Limb (tissue), 2 donors: ENCODE data around the gene KLK14.

Experiments
- DNase-seq, 2 donors: peaks; one replicate each; pipeline ENCODE4 v3.0.0-alpha.2; 2016; ENCODE audit errors: extremely low spot score in 2 of 2

Gene KLK14

GRCh38 chr19:51086153-51086850 lies 3.6 kb upstream of the KLK14 start:
- DNase-seq = no peak

- no peak for DNase-seq
Measured at GRCh38 chr19:51084505-51084904, 1.8 kb upstream of the KLK14 start.

- DNase-seq = no peak
Measured at GRCh38 chr19:51083783-51084182, 1.1 kb upstream of the KLK14 start.

- DNase-seq = no peak
Measured at GRCh38 chr19:51083181-51083580, 494 bp upstream of the KLK14 start.

GRCh38 chr19:51081476-51081875 lies 1.2 kb downstream of the KLK14 start:
- DNase-seq = no peak

- no peak for DNase-seq
Measured at GRCh38 chr19:51079481-51080110, 3.1 kb downstream of the KLK14 start.

GRCh38 chr19:51078731-51079130 lies 4.0 kb downstream of the KLK14 start:
- no peak for DNase-seq

- no peak for DNase-seq
Measured at GRCh38 chr19:51078104-51078503, 4.6 kb downstream of the KLK14 start.

GRCh38 chr19:51076631-51077213 lies 6.0 kb downstream of the KLK14 start:
- DNase-seq = no peak

GRCh38 chr19:51075998-51076397 lies 6.7 kb downstream of the KLK14 start:
- DNase-seq = no peak

GRCh38 chr19:51071095-51071405 lies 11.6 kb downstream of the KLK14 start:
- no peak for DNase-seq

GRCh38 chr19:51070334-51071094 lies 12.2 kb downstream of the KLK14 start:
- no peak for DNase-seq

GRCh38 chr19:51066393-51067186 lies 16.1 kb downstream of the KLK14 start:
- DNase-seq = no peak

GRCh38 chr19:51065221-51065960 lies 17.3 kb downstream of the KLK14 start:
- no peak for DNase-seq

GRCh38 chr19:51064534-51065220 lies 18.0 kb downstream of the KLK14 start, which contains the start of gene KLK13:
Gene KLK13 (minus strand): TSS chr19:51065092. CDS start chr19:51065067, 25 bp downstream.
- no peak for DNase-seq

GRCh38 chr19:51063664-51064063 lies 19.0 kb downstream of the KLK14 start:
- no peak for DNase-seq

GRCh38 chr19:51060973-51061372 lies 21.7 kb downstream of the KLK14 start:
- DNase-seq = no peak

GRCh38 chr19:51060336-51060735 lies 22.4 kb downstream of the KLK14 start:
- no peak for DNase-seq

- no peak for DNase-seq
Measured at GRCh38 chr19:51059715-51060114, 23.0 kb downstream of the KLK14 start.

GRCh38 chr19:51055866-51056265 lies 26.8 kb downstream of the KLK14 start:
- no peak for DNase-seq
